HG03378 (cell line): ENCODE measurements around the gene SHISA9.
"Not testable (repeated sequence)": the region's sequence is repeated elsewhere in the genome, so short reads cannot be mapped to it uniquely, and the experiment has no call there.

Source experiments
- ATAC-seq: cut with Tn5 transposase; IDR thresholded peaks from one replicate; pipeline ENCODE4 v1.9.1; 2021; ENCODE audit warnings: mild to moderate bottlenecking, moderate library complexity; ENCODE audit not compliant: unreplicated experiment

Gene SHISA9

GRCh38 chr16:12899529-12900143 lies 1.8 kb upstream of the SHISA9 start:
- ATAC-seq, result no peak

GRCh38 chr16:12900156-12900555 lies 1.2 kb upstream of the SHISA9 start:
- ATAC-seq, result no peak

DNA sequence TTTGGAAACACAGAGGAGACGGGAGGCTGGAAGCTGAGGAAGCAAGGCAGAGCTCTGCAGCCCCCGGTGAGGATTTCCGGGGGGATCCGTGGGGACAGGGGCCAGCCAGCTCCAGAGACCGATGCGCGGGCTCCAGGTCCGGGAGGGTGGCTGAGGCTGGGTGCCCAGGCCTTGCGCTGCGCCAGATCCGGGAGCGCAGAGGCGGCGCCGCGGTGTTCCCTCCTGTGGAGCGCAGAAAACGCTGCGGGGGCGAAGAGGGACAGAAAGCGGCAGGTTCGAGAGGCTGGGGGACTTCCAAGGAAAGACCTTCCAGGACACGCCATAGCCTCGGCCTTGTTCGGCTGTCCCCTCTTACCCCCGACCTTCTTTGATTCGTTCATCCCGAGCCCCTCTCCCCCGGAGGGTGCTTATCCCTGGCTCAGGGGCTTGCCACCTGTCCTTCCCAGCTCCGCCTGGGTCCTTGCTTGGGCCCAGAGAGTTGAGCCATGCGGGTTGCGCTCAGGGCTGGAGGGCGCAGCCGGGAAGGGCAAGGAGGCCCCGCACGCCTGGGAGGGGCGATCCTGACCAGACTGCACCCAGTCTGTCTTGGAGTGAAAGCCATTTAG lies 697 bp upstream of the SHISA9 start:
- no peak for ATAC-seq

DNA sequence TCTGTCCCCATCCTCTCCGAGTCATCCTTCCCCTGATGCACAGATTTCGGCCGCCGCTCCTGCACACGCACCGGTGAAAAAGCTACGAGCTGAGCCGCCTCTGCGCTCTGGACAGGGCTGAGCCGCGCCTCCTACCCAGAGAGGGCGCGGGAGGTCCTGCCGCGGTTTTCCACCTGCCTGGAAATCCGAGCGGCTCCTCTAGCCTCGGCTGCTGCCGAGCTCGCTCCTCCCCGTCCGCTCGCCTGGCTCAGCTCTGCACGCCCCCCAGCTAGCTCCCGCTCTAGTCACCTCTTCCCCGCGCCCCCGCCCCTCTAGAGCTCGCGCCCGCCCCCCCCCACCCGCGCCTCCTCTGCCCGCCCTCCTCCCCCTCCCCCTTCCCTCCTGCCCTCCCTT lies 198 bp upstream of the SHISA9 start:
- ATAC-seq, result no peak

- ATAC-seq, result no peak
These were observed 1.3 kb downstream of the SHISA9 start for GRCh38 chr16:12902511-12903372.

DNA sequence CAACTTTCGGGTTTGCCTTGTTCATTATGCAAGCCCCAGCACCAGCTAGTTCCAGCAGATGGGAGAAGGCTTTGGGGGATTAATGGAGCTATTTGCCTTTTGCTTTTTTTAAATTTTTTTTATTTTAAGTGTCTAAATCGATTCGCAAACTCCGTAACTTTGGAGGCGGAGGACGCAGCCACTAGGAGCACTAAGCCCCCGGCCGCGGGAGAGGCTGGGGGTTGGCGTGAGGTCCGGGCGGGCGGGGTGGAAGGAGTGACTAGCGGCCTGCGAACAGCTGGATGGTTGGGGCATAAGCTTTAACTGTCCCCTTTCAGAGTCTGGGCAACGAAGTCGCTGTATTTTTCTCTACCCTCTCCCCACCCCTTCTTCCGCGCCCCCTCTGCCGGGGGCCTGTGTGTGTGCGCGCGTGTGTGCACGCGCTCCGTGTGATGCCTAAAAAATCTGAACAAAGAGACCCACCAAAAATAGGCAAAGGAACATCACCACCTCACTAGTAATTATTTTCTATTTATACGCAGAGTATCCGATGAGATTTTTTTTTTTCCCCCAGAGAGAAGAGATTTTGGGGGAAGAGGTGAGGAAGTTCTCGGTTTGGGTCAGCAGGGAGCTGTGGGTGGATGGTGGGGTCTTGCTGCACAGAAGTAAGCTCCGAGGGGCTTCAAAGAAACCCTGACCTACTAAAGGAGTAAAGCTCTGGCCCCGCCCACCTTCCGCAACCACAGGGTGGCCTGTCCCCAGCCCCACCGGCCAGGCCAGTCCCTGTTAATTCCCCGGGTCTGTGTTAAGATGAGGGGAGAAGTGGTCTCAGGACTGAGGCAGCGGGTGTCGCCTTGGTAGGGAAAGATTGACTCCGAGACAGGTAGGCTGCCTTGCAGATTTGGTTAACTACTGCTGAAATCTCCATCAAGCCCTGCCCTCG lies 2.3 kb downstream of the SHISA9 start:
- ATAC-seq, result no peak

- ATAC-seq, result no peak
These were observed 2.9 kb downstream of the SHISA9 start for GRCh38 chr16:12904329-12904671.

DNA sequence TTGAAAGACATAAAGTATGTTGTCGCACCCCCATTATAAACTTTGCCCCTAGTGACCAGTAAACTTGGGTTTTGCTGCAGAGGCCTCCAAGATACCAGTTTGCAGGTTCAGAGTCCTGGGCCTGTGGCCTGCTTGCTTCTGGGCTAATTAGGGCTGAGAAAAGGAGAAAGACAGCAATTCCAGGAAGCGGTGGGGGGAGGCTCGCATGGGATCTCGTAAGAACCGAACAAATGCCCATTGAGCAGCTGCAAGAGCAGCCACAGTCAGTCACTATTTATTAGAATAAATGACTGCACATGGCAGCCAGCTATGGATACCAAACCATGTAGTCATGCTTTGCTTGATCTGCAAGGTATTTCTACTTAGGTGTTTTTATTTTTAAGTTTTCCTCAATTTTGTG lies 4.9 kb downstream of the SHISA9 start:
- ATAC-seq, result no peak

DNA sequence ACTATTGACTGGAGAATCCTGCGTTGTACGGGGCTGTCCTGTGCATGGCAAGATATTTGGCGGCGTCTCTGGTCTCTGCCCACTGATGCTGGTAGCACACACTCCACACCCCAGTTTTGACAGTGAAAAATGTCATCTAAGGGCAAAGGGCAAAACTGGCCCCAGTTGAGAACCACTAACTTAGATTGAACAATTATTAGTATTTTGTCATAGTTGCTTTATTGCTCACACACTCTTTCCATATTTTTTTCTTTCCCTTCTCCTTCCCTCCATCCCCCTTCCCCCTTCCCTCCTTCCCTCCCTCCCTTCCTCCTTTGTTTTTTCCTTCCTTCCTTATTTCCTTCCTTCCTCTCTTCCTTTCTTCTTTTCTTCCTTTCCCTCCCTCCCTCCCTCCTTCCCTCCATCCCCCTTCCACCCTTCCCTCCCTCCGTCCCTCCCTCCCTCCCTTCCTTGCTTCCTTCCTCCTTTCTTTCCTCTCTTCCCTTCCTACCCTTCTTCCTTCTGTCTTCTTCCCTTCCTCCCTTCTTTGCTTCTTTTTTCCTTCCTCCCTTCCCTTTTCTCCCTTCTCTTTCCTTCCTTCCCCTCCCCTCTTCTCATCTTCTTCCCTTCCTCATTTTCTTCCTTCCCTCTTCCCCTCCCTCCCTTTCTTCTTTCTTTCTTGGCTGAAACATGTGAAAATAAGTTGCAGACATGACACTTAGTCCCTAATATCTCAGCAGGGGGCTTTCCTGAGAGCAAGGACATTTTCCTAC lies 5.5 kb downstream of the SHISA9 start:
- ATAC-seq, result no peak

DNA sequence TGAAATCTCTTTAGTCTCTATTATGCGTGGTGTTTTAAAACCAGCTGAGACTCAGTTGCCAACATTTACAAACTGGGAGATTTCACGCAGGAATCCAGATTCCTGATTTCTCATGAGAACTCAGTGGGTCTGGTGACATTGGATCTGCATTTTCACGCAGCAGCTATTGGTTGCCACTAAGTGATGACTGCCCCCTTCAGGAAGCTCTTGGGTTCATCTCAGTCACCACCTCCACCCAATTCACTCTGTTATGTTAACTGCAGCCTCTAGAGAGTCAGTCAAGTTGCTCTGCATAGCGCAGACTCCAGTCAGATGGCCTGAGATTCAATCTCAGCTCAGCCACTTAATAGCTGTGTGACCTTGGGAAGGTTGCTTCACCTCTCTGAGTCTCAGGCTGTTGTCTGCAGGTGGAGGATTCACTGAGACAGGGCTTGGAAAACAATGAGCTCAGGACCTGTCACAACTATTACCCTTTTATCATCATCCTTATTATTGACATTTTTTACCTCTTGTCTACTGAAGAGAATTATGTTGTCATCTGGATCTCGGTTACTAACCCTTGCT lies 6.4 kb downstream of the SHISA9 start:
- no peak for ATAC-seq

GRCh38 chr16:12917246-12917645 lies 15.8 kb downstream of the SHISA9 start:
- ATAC-seq, result no peak

DNA sequence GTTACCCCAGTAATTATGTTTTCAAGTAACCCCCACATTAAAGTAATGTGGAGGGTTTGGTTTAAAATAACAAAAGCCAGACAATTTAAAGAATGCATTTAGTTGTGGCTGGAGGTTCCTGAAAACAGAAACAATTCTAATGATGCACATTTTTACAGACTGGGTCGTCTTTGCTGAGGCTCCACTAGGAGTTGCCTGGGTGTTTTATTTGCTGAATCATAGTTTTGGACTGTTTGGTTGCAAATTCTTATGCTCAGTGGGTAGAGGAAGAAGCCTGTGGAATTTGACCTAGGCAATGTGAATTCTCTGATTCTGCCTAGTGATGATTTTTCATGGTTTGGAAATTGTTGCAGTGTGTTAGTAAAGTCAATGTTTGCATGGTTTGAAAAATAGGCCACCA lies 16.3 kb downstream of the SHISA9 start:
- ATAC-seq, result no peak

DNA sequence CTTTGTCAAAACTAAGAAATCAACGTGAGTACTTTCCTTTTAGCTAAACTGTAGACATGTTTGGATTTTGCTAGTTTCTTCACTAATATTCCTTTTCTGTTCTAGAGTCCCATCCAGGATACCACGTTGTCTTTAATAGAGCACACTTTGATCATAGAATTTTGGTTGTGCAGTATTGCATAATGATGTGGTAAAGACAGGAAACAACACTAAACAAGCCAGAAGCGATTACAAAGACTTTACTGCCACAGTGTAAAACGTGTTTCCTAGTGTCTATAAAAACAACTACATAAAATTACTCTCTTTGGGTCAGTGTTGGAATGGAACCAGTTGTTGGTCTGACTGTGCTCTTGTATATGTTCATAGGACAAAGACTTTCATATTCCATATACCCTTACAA lies 19.3 kb downstream of the SHISA9 start:
- ATAC-seq, result no peak

DNA sequence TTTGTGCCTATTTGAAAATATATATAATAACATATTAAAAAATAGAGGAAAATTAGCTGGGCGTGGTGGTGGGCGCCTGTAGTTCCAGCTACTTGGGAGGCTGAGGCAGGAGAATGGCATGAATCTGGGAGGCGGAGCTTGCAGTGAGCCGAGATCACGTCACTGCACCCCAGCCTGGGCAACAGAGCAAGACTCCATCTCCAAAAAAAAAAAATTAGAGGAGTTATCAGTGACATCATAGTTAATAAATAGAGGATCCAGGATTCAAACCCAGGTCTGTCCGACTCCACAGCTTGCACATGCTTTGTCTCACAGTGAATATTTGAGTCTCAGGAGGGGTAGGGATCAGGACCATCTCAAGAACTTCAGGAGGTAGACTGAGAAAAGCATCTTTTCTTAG lies 22.2 kb downstream of the SHISA9 start:
- not testable (repeated sequence) for ATAC-seq

DNA sequence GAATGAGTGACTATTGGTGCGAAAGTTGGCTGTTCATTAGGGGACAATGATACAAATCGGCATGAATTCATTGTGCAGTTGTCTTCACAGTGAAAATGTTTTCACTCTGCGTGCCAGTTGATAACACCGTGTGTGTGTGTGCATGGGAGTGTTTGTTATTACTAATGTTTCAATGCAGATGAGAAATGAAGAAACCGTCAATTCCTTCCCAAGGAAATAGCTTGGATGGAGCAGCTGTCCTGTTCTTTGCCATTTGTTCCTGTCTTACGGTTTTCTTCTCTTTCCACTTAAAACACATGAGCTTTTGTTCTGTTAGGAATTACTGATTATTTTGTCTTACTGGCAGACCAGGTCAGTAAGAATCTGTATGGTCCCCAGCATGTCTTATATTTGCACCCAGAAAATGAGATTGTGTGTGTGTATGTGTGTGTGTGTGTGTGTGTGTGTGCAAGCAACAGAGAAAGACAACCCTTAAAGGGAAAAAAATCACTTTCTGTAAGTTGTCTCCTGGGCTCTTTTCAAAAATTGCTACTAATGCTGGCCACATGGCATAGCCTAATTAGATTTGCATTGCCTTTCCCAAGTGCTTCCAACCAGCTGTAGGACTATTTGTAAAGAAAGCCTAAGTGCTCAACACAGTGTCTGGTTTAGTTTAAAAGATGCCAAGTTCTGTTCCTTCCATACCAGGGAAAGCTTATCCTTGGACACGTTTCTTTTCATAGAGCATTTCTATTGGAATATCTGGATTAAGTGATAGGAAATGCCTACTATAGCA lies 23.8 kb downstream of the SHISA9 start:
- ATAC-seq, result no peak

DNA sequence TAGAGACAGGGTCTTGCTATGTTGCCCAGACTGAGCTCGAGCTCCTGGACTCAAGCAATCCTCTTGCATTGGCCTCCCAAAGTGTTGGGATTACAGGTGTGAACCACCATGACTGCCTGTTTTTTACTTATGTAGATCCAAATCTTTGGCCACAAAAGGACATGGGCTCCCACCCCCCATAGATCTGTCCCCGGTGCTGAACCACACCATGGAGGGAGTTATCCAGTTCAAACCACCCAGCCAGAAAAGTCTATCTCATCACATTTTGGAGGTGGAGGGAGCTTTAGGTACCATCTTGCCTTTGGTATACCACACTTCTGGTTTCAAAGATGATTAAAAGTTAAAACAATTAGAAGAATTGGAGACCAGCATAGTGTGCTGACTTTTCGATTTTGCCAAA lies 26.2 kb downstream of the SHISA9 start:
- no peak for ATAC-seq

- no peak for ATAC-seq
These were observed 29.5 kb downstream of the SHISA9 start for GRCh38 chr16:12930881-12931280.

DNA sequence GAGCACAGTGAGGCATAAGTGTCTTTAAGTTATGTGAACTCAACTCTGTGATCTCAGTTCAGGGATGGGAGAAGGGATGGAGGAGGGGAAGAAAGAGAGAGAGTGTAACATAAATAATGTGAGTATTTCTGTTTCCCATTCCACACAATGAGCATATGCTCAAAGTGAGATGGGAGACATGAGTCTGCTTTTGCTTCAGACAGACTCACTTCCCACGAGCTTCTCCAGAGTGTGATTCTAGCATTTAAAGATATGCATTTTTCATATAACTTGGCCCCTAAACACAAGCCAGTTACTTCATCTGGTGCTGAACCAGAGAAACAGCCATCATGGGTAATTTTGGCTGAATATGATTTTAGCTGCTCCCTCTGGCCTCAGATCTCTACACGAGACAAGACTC lies 35.0 kb downstream of the SHISA9 start:
- ATAC-seq, result no peak

GRCh38 chr16:12941896-12942295 lies 40.5 kb downstream of the SHISA9 start:
- no peak for ATAC-seq
